Activated CD8-positive, alpha-beta memory T cell treated with anti-CD3 and anti-CD28 coated beads for 48 hours (primary cell): ENCODE measurements around the gene XKR3.
"Not testable (repeated sequence)": the region's sequence is repeated elsewhere in the genome, so short reads cannot be mapped to it uniquely, and the experiment has no call there.

Experiments
- DNase-seq, 3 experiments: peaks; one replicate each; pipeline ENCODE4 v3.0.0-alpha.2; 2020; ENCODE audit warnings: low read depth in 2 of 3, low spot score in 2 of 3

XKR3 gene

DNA sequence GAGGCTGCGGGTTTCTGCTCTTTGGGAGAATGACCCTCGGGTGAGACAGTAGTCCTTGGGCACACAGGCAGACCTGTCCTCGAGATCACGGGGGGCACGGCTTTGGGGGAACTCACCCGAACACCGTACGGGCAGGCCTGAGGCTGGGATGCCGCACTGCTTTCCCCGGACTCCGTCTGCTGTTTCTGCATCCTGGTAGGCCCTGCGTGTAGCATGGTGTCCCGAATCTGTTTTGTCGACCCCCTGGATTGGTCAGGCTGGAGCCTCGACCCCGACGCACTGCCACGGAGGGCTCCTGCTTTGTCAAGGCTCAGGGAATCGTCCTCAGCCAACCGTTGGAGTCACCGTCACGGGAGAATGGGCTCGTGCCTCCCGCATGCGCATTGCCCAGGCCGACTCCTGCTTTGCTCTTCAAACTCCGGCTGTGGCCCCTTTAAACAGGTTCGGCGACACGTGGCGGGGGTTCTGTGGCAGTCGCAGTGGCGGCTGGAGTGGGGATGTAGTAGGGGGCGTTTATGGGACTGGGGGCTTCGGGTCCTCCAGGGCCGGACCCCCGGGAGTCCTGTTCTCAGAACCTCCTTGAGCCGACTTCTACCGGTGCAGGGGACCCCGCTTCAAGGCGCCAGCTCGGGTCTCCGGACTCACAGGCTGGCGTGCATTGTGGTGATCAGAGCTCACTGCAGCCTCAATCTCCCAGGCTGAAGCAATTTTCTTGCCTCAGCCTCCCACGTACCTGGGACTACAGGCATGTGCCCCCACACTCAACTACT lies 76.9 kb downstream of the XKR3 start:
- not testable (repeated sequence) for DNase-seq

DNA sequence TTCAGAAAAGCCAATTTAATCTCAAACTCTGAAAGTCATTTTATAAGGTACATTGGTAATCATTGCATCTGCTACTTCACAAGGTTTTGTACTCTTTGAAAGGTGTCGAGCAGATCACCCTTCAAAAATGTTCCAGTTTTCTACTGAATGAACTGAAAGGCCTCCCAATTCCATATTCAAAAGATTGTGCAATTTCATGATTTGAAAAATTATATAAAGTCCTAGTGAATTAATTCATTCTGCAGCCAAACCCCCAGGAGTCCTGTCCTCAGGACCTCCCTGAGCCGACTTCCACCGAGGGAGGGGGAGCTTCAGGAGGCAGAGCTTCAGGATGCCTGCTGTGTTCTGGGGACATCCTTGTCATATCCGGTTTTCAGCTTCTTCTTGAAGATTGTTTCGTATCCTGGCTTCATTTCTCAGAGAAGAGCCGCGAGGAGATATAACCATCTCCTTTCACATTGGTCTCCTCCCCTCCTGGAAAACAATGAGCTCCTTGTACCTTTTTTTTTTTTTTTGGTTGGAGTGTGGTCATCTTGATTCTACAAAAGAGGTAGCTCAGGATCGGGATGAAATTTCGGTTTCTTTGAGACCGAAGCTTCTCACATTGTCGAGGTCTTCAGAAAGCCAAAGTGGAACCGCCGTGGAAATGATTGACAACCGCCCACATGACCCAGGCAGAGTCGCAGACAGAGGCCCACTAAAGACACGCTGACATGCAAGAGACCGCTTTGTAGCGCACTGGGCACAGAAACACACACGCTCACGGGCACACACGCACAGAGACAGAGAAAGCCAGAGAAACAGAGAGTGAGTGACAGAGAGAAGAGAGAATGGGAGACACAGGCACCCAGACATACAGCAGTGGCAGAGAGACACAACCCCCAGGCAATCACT lies 77.7 kb downstream of the XKR3 start:
- not testable (repeated sequence) for DNase-seq

DNA sequence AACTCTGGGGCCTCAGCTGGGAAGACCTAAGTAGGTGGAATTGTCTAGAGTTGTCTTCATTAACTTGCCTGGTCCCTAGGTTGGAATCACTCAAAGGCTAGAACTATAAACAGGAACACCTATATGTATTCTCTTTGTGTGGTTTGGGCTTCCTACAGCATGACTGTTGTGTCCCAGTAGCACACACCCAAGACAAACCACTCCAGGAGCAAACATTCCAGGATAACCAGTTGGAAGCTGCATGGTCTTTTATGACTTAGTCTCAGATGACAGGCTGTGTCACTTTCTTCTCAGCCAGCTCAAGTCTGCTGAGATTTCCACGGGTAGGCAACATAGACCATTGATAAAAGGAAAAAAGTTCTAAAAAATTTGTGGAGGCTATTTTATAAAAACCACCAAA lies 90.9 kb downstream of the XKR3 start:
- DNase-seq, result not testable (repeated sequence)
